ENCODE data around the gene USP10. TPM values are rescaled to one million over a fixed set of nuclear protein-coding genes. Genes with fewer than 3 reads are reported as not detected.

USP10 gene
- total RNA-seq, 1 experiment from 2014 or later = 50.4 TPM

DNA sequence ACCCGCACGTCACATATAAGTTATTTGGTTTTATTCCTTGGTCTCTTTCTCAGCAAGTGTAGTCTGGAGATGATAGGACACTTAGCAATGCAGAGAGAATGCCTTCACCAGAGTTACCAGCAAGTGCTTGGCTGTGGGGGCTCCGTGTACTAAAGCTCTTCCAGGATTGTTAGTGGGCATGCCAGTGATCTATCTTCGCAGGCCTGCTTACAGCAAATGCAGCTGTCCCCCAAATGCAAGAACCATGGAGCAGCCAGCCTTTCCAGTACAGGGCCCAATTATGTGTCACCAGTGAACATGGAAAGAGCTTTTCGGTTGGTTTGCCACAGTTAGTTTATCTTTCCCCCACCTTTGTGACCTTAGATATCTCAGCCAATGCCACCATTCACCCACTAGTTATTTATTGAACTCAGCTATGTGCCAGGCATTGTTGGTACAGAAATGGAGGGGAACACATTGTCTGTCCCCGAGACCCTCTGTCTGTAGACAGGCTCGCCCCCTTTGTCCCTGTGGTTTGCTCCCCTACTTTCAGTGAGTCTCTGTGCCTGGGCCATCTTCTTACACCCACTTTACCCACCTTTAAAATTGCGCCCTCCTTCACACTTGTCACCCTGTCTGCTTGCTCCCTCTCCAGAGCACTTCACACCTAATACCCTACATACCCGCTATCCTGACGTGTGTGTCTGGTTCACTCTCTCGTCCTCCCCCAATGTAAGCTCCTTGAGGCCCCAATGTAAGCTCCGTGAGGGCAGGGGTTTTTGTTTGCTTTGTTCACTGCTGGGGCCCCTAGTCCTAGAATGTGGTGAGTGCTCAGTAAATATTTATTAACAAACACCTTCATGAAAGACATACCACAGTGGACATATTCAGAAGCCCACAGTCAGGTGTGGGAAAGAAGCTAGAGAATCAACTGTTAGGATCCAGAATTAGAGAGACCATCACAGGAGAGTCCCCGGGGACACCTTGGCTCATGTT, 13.3 kb downstream of the USP10 start:
- CTCF ChIA-PET = no interaction called here
- peaks cover 90% of the 10 kb centered on the region for H4K20me1 ChIP-seq (ENCODE audit: low read length)
- H3K36me3 ChIP-seq (ENCODE audit: low read depth, low read length) = peaks cover 6% of the 10 kb centered on the region; the same call in 1 of the 2 replicates
- no peak overlapping the region for H3K9ac ChIP-seq (ENCODE audit: low read length)
- H3F3A ChIP-seq (ENCODE audit: low read length, unreplicated experiment) = no peaks in the 10 kb centered on the region
- BruUV-seq (replicated peaks) = no TSS peak
- TF ChIP-seq, protein P1, sequence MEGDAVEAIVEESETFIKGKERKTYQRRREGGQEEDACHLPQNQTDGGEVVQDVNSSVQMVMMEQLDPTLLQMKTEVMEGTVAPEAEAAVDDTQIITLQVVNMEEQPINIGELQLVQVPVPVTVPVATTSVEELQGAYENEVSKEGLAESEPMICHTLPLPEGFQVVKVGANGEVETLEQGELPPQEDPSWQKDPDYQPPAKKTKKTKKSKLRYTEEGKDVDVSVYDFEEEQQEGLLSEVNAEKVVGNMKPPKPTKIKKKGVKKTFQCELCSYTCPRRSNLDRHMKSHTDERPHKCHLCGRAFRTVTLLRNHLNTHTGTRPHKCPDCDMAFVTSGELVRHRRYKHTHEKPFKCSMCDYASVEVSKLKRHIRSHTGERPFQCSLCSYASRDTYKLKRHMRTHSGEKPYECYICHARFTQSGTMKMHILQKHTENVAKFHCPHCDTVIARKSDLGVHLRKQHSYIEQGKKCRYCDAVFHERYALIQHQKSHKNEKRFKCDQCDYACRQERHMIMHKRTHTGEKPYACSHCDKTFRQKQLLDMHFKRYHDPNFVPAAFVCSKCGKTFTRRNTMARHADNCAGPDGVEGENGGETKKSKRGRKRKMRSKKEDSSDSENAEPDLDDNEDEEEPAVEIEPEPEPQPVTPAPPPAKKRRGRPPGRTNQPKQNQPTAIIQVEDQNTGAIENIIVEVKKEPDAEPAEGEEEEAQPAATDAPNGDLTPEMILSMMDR (conservative IDR thresholded peaks at IDR 0.05; ENCODE audit: low read depth, low read length) = no peak
- no peak for TF ChIP-seq EZH2 (IDR thresholded peaks at IDR 0.05; ENCODE audit: low read length, unreplicated experiment)
- no peak for TF ChIP-seq EZH2phosphoT487 (IDR thresholded peaks at IDR 0.05; ENCODE audit: borderline replicate concordance, low read length)
- no peaks in the 10 kb centered on the region for H3K27me3 ChIP-seq (ENCODE audit: low read length)
- no peaks in the 10 kb centered on the region for H3K9me3 ChIP-seq (ENCODE audit: low read length)
- H3K4me2 ChIP-seq (ENCODE audit: low read length) = no peak overlapping the region
- POLR2A ChIA-PET (ENCODE audit: unreplicated experiment) = interaction anchor here (0.6 kb wide), 1 partner anchor 65 kb away, joined by 3 read pairs; no protein-coding TSS in a partner anchor
- peaks cover 99% of the 10 kb centered on the region for H3K79me2 ChIP-seq (ENCODE audit: low read length)
- no peaks in the 10 kb centered on the region for H3K9me2 ChIP-seq (replicated peaks; ENCODE audit: low read length)
- ATAC-seq = no peak
- H3K4me1 ChIP-seq (ENCODE audit: insufficient read depth, low read length) = no peaks in the 10 kb centered on the region
- H3K27ac ChIP-seq (ENCODE audit: low read length) = no peak overlapping the region
- no peak overlapping the region for H2AFZ ChIP-seq (ENCODE audit: low read length)
- DNase-seq = no peak
- intact Hi-C loops (cut with micrococcal nuclease) = no loop called here
- no peak overlapping the region for H3K4me3 ChIP-seq (ENCODE audit: low read length)

DNA sequence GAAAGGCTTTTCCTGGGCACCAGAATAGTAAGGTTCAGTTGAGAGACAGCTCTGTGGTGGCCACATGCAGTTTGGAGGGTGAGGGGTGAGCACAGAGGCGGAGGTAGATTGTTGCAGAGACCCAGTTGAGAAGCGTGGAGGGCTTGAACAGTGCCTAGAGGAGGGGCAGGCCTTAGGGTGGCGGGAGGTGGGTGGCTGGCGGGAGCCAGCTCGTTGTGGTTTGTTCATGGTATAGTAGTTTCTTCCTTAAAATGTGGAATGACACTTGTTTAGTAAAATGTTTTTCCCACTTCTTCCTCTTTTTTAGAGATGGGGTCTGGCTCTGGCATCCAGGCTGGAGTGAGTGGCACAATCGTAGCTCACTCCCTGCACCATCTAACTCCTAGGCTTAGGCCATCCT, 14.2 kb downstream of the USP10 start:
- no peak for DNase-seq
- peaks cover 99% of the 10 kb centered on the region for H3K79me2 ChIP-seq (ENCODE audit: low read length)
- TF ChIP-seq EZH2phosphoT487 (IDR thresholded peaks at IDR 0.05; ENCODE audit: borderline replicate concordance, low read length) (no peak), EZH2 (IDR thresholded peaks at IDR 0.05; ENCODE audit: low read length, unreplicated experiment) (no peak)
- TF ChIP-seq, protein P1 (conservative IDR thresholded peaks at IDR 0.05; ENCODE audit: low read depth, low read length) = no peak
- H4K20me1 ChIP-seq (ENCODE audit: low read length) = peaks cover 84% of the 10 kb centered on the region
- no peak overlapping the region for H3K9ac ChIP-seq (ENCODE audit: low read length)
- H3K27ac ChIP-seq (ENCODE audit: low read length) = no peak overlapping the region
- BruUV-seq (replicated peaks) = no TSS peak
- H3K4me3 ChIP-seq (ENCODE audit: low read length) = no peak overlapping the region
- H3K9me3 ChIP-seq (ENCODE audit: low read length) = no peaks in the 10 kb centered on the region
- H3K9me2 ChIP-seq (replicated peaks; ENCODE audit: low read length) = no peaks in the 10 kb centered on the region
- no peak for ATAC-seq
- H3K27me3 ChIP-seq (ENCODE audit: low read length) = no peaks in the 10 kb centered on the region
- H3K36me3 ChIP-seq (ENCODE audit: low read depth, low read length) = peaks cover 2% of the 10 kb centered on the region; the same call in 1 of the 2 replicates
- no peaks in the 10 kb centered on the region for H3K4me1 ChIP-seq (ENCODE audit: insufficient read depth, low read length)
- ChIA-PET POLR2A (ENCODE audit: unreplicated experiment) (no interaction called here), CTCF (no interaction called here)
- no peak overlapping the region for H3K4me2 ChIP-seq (ENCODE audit: low read length)
- no peak overlapping the region for H2AFZ ChIP-seq (ENCODE audit: low read length)
- H3F3A ChIP-seq (ENCODE audit: low read length, unreplicated experiment) = no peaks in the 10 kb centered on the region
- intact Hi-C loops (cut with micrococcal nuclease) = no loop called here

DNA sequence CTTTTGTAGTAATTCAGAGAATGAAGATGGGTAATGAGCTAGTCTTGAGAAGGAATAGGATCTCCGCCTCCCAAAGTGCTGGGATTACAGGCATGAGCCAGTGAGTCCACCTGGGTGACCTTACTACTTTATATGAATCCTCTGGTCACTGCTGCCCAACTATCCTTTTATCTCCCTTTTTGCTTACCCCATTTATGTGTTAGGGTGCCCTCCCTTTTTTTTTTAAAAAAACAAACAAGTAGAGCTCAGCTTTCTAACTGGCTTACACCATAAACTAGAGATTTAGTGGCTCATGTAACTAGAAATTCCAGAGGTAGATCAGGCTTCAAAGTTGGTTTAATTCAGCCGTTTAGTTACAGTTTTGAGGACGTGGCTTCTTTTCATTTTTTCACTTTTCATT, 15.6 kb downstream of the USP10 start:
- BruUV-seq (replicated peaks) = no TSS peak
- TF ChIP-seq EZH2phosphoT487 (IDR thresholded peaks at IDR 0.05; ENCODE audit: borderline replicate concordance, low read length) (no peak), EZH2 (IDR thresholded peaks at IDR 0.05; ENCODE audit: low read length, unreplicated experiment) (no peak)
- TF ChIP-seq, protein P1 (conservative IDR thresholded peaks at IDR 0.05; ENCODE audit: low read depth, low read length) = no peak
- no peaks in the 10 kb centered on the region for H3K9me3 ChIP-seq (ENCODE audit: low read length)
- ChIA-PET POLR2A (ENCODE audit: unreplicated experiment) (no interaction called here), CTCF (interaction anchor here (0.7 to 0.8 kb wide), 2 partner anchors 11 to 60 kb away, joined by 3 read pairs; no protein-coding TSS in a partner anchor)
- H3K4me1 ChIP-seq (ENCODE audit: insufficient read depth, low read length) = no peaks in the 10 kb centered on the region
- DNase-seq (no peak), ATAC-seq (no peak)
- no peak overlapping the region for H2AFZ ChIP-seq (ENCODE audit: low read length)
- H4K20me1 ChIP-seq (ENCODE audit: low read length) = peaks cover 78% of the 10 kb centered on the region
- H3K9me2 ChIP-seq (replicated peaks; ENCODE audit: low read length) = no peaks in the 10 kb centered on the region
- intact Hi-C loops (cut with micrococcal nuclease) = no loop called here
- H3K4me2 ChIP-seq (ENCODE audit: low read length) = no peak overlapping the region
- H3K9ac ChIP-seq (ENCODE audit: low read length) = no peak overlapping the region
- H3K27me3 ChIP-seq (ENCODE audit: low read length) = no peaks in the 10 kb centered on the region
- H3K27ac ChIP-seq (ENCODE audit: low read length) = no peak overlapping the region
- H3K4me3 ChIP-seq (ENCODE audit: low read length) = no peak overlapping the region
- peaks cover 99% of the 10 kb centered on the region for H3K79me2 ChIP-seq (ENCODE audit: low read length)
- H3F3A ChIP-seq (ENCODE audit: low read length, unreplicated experiment) = no peaks in the 10 kb centered on the region
- no peaks in the 10 kb centered on the region; the same call in 1 of the 2 replicates for H3K36me3 ChIP-seq (ENCODE audit: low read depth, low read length)

Measured in PC-3 (cell line).